Vagina (tissue), 2 donors: ENCODE measurements around the gene CDKN2B-AS1. TPM values are rescaled to one million over a fixed set of nuclear protein-coding genes. Genes with fewer than 3 reads are reported as not detected.

Experiments used
- DNase-seq, 2 donors: peaks; one replicate each; pipeline ENCODE4 v3.0.0-alpha.2; 2017; ENCODE audit errors: extremely low spot score in 2 of 2
- H3K27ac ChIP-seq: fragments of 200-600 bp; sonication (generic); one replicate; pipeline ENCODE4 v1.5.1; 2019
- H3K27me3 ChIP-seq: fragments of 200-600 bp; sonication (generic); one replicate; pipeline ENCODE4 v1.5.1; 2019
- H3K36me3 ChIP-seq, 2 donors: fragments of 200-600 bp; sonication (generic); one replicate each; pipeline ENCODE4 v1.5.1; 2017 to 2019
- H3K4me1 ChIP-seq: fragments of 200-600 bp; sonication (generic); one replicate; pipeline ENCODE4 v1.5.1; 2019
- H3K4me3 ChIP-seq, 2 donors: fragments of 200-600 bp; sonication (generic); 1 replicate in 1 of 2; 2 replicates in 1 of 2; pipeline ENCODE4 v1.5.1; 2016 to 2019
- H3K9me3 ChIP-seq: fragments of 200-600 bp; sonication (generic); one replicate; pipeline ENCODE4 v1.5.1; 2019
- CTCF ChIP-seq, 3 experiments: fragments of 450-650 bp in 2 of 3; fragments of 200-600 bp in 1 of 3; sonication (generic) in 1 of 3; IDR thresholded peaks; one replicate each; pipeline ENCODE4 v1.5.1; 2017 to 2019; ENCODE audit warnings: antibody characterized with exemption in 3 of 3, mild to moderate bottlenecking in 2 of 3, moderate library complexity in 2 of 3
- POLR2A ChIP-seq, 2 donors: fragments of 450-650 bp; IDR thresholded peaks; one replicate each; pipeline ENCODE4 v1.6.1; 2017; ENCODE audit warnings: antibody characterized with exemption in 2 of 2, mild to moderate bottlenecking in 2 of 2, moderate library complexity in 2 of 2
- POLR2AphosphoS5 ChIP-seq, 2 donors: sonication (generic); formaldehyde crosslinking; IDR thresholded peaks; one replicate each; pipeline ENCODE4 v1.9.0; 2017; ENCODE audit warnings: antibody characterized with exemption in 2 of 2, mild to moderate bottlenecking in 2 of 2, low read depth in 1 of 2; ENCODE audit not compliant: insufficient read depth in 1 of 2
- intact Hi-C: fragments of 100-400 bp; cut with DNase I; formaldehyde crosslinking; loops from one replicate; pipeline ENCODE4 v1.15.1; 2023
- total RNA-seq: library from RNA; depleted of rRNA; stranded (reverse); fragments of >200 nt; gene quantifications from one replicate; pipeline ENCODE4 v1.2.3, GENCODE V29; 2016

Gene CDKN2B-AS1
- total RNA-seq, 1 donor from 2014 or later: 5.9 TPM

- H3K4me1 ChIP-seq: no peaks in the 10 kb centered on the region
- H3K36me3 ChIP-seq: no peaks in the 10 kb centered on the region
- intact Hi-C loops: no loop called here
- no peaks in the 10 kb centered on the region for H3K27me3 ChIP-seq
- no peak overlapping the region for H3K27ac ChIP-seq
- no peaks in the 10 kb centered on the region for H3K9me3 ChIP-seq
- TF ChIP-seq POLR2A (IDR thresholded peaks at IDR 0.05) (no peak), CTCF (IDR thresholded peaks at IDR 0.05) (no peak)
- H3K4me3 ChIP-seq: no peak overlapping the region
- DNase-seq: no peak
Measured at GRCh38 chr9:22131817-22132216, 137.2 kb downstream of the CDKN2B-AS1 start.

- H3K9me3 ChIP-seq: no peaks in the 10 kb centered on the region
- H3K27ac ChIP-seq: no peak overlapping the region
- no peaks in the 10 kb centered on the region for H3K4me1 ChIP-seq
- H3K36me3 ChIP-seq: no peaks in the 10 kb centered on the region
- DNase-seq: no peak
- H3K27me3 ChIP-seq: no peaks in the 10 kb centered on the region
- intact Hi-C loops: no loop called here
- H3K4me3 ChIP-seq: no peak overlapping the region
- TF ChIP-seq CTCF (IDR thresholded peaks at IDR 0.05): no peak
- TF ChIP-seq POLR2A (IDR thresholded peaks at IDR 0.05): no peak
- no peak for TF ChIP-seq POLR2AphosphoS5 (IDR thresholded peaks at IDR 0.05; ENCODE audit: insufficient read depth in 1 of 2, low read depth in 1 of 2)
Measured at GRCh38 chr9:22134390-22134789, 139.8 kb downstream of the CDKN2B-AS1 start.

- Histone ChIP-seq H3K9me3 (no peaks in the 10 kb centered on the region), H3K27ac (no peak overlapping the region), H3K4me1 (no peaks in the 10 kb centered on the region), H3K27me3 (no peaks in the 10 kb centered on the region), H3K36me3 (no peaks in the 10 kb centered on the region), H3K4me3 (no peak overlapping the region)
- TF ChIP-seq POLR2AphosphoS5 (IDR thresholded peaks at IDR 0.05; ENCODE audit: insufficient read depth in 1 of 2, low read depth in 1 of 2) (no peak), POLR2A (IDR thresholded peaks at IDR 0.05) (no peak), CTCF (IDR thresholded peaks at IDR 0.05) (no peak)
- intact Hi-C loops: no loop called here
- DNase-seq: no peak
Measured at GRCh38 chr9:22136461-22137096, 142.0 kb downstream of the CDKN2B-AS1 start.

- intact Hi-C loops: no loop called here
- H3K36me3 ChIP-seq: no peaks in the 10 kb centered on the region
- no peak for DNase-seq
- no peaks in the 10 kb centered on the region for H3K9me3 ChIP-seq
- H3K4me1 ChIP-seq: no peaks in the 10 kb centered on the region
- TF ChIP-seq CTCF (IDR thresholded peaks at IDR 0.05): no peak
- TF ChIP-seq POLR2AphosphoS5 (IDR thresholded peaks at IDR 0.05; ENCODE audit: insufficient read depth in 1 of 2, low read depth in 1 of 2): no peak
- TF ChIP-seq POLR2A (IDR thresholded peaks at IDR 0.05): no peak
- no peak overlapping the region for H3K27ac ChIP-seq
- H3K27me3 ChIP-seq: no peaks in the 10 kb centered on the region
- H3K4me3 ChIP-seq: no peak overlapping the region
Measured at GRCh38 chr9:22138956-22139660, 144.5 kb downstream of the CDKN2B-AS1 start.

- H3K4me1 ChIP-seq: no peaks in the 10 kb centered on the region
- H3K9me3 ChIP-seq: no peaks in the 10 kb centered on the region
- H3K4me3 ChIP-seq: no peak overlapping the region
- intact Hi-C loops: no loop called here
- H3K36me3 ChIP-seq: no peaks in the 10 kb centered on the region
- no peak overlapping the region for H3K27ac ChIP-seq
- no peak for TF ChIP-seq POLR2A (IDR thresholded peaks at IDR 0.05)
- no peaks in the 10 kb centered on the region for H3K27me3 ChIP-seq
- no peak for DNase-seq
Measured at GRCh38 chr9:22141908-22142307, 147.3 kb downstream of the CDKN2B-AS1 start.
